ENCODE results near the gene BCL7A.
A peak's percentile ranks its signal among the peaks of the same experiment; 100 is the strongest.

The BCL7A gene

DNA sequence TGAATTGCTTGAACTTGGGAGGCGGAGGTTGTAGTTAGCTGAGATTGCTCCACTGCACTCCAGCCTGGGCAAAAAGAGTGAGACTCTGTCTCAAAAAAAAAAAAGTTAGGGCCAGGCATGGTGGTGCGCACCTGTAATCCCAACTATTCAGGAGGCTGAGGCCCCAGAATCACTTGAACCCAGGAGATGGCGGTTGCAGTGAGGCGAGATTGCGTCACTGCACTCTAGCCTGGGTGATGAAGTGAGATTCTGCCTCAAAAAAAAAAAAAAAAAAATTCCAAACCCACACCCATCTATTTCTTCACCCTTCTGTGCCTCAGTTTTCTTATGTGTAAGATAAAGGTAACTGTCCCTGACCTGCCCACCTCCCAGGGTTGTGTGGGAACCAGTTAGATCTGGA lies 45.9 kb downstream of the BCL7A start:
- TF ChIP-seq, protein P1, sequence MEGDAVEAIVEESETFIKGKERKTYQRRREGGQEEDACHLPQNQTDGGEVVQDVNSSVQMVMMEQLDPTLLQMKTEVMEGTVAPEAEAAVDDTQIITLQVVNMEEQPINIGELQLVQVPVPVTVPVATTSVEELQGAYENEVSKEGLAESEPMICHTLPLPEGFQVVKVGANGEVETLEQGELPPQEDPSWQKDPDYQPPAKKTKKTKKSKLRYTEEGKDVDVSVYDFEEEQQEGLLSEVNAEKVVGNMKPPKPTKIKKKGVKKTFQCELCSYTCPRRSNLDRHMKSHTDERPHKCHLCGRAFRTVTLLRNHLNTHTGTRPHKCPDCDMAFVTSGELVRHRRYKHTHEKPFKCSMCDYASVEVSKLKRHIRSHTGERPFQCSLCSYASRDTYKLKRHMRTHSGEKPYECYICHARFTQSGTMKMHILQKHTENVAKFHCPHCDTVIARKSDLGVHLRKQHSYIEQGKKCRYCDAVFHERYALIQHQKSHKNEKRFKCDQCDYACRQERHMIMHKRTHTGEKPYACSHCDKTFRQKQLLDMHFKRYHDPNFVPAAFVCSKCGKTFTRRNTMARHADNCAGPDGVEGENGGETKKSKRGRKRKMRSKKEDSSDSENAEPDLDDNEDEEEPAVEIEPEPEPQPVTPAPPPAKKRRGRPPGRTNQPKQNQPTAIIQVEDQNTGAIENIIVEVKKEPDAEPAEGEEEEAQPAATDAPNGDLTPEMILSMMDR (IDR thresholded peaks at IDR 0.05; ENCODE audit: low read depth, low read length) = no peak
- H3K4me3 ChIP-seq (replicated peaks in 1 of 2; ENCODE audit: low read depth in 2 of 2, low read length in 2 of 2) = no peak overlapping the region

DNA sequence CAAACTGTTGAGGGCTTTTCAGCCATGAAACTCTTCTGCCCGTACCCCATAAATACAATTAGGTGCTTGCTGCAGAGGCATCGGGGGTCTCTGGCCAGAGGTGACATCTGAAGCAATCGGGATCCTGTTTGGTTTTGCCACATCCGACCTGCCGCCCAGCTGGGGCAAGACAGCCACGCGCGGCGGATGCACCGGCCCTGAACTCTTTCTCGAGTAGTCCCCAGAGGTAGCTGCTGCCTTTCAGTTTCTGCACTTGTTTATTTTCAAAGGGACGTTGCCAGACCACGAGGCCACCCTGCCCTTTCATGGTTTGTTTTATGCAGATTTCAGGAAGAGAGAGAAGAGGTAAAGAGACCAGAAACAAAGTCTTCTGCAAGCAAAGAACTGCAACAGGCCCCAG lies 46.3 kb downstream of the BCL7A start:
- TF ChIP-seq, protein P1 (IDR thresholded peaks at IDR 0.05; ENCODE audit: low read depth, low read length) = no peak
- DNase-seq (ENCODE audit: low read depth in 2 of 2) = peak; percentile 27 to 65
- H3K4me3 ChIP-seq (replicated peaks in 1 of 2; ENCODE audit: low read depth in 2 of 2, low read length in 2 of 2) = no peak overlapping the region

More for the DNA sequence above, 45.9 kb downstream of the BCL7A start:
- no peak for DNase-seq (ENCODE audit: low read depth in 2 of 2)

DNA sequence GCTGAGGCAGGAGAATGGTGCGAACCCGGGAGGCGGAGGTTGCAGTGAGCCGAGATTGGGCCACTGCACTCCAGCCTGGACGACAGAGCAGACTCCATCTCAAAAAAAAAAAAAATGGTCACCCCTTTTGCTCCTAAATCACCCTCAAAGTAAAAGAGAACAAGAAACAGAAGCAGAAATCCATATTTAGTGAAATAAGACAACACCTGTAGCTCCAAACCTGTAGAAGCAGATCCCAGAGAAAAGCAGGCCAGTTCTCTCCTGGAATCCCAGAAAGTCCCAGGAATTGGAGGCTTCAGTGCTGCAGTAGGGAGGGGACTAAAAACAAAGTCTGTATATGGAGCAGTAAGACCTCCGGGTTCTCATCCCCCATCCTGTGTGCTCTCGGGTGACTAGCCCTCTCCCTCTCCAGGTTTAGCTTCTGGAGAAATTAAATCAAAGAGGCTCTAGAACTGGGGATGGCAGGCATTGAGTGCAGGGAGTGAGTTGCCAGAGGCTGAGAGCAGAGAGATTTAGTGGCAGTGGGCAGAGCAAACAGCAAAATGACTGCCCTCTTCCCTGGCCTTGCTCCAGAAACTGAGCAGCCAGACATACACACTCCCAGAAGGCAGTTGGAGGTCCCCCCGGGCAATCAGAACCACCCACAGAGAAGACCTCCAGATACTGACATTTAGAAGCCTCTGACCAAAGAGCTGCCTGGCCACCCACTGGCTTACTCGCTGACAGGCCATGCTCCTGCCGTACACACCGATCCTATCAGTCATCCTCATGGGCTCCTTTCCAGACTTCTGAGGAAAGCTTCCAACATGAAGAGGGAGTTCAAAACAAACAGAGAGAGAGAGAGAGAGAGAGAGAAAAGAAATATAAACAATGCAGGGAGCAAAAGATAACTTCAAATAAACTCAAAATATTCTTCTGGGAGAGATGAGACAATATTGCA lies 50.6 kb downstream of the BCL7A start:
- DNase-seq (ENCODE audit: low read depth in 2 of 2) = peak; percentile 95 to 99
- H3K4me3 ChIP-seq (replicated peaks in 1 of 2; ENCODE audit: low read depth in 2 of 2, low read length in 2 of 2) = no peak overlapping the region
- TF ChIP-seq, protein P1 (IDR thresholded peaks at IDR 0.05; ENCODE audit: low read depth, low read length) = no peak

DNA sequence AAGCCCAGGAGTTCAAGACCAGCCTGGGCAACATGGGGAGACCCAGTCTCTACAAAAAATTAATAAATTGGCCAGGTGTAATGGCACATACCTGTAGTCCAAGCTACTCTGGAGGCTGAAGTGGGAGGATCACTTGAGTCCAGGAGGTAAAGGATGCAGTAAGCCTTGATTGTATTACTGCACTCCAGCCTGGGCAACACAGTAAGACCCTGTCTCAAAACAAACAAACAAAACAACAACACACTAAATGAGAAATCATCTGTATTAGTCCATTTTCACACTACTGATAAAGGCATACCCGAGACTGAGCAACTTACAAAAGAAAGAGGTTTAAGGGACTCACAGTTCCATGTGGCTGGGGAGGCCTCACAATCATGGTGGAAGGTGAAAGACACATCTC lies 52.1 kb downstream of the BCL7A start:
- no peak overlapping the region for H3K4me3 ChIP-seq (replicated peaks in 1 of 2; ENCODE audit: low read depth in 2 of 2, low read length in 2 of 2)
- no peak for DNase-seq (ENCODE audit: low read depth in 2 of 2)
- TF ChIP-seq, protein P1 (IDR thresholded peaks at IDR 0.05; ENCODE audit: low read depth, low read length) = no peak

DNA sequence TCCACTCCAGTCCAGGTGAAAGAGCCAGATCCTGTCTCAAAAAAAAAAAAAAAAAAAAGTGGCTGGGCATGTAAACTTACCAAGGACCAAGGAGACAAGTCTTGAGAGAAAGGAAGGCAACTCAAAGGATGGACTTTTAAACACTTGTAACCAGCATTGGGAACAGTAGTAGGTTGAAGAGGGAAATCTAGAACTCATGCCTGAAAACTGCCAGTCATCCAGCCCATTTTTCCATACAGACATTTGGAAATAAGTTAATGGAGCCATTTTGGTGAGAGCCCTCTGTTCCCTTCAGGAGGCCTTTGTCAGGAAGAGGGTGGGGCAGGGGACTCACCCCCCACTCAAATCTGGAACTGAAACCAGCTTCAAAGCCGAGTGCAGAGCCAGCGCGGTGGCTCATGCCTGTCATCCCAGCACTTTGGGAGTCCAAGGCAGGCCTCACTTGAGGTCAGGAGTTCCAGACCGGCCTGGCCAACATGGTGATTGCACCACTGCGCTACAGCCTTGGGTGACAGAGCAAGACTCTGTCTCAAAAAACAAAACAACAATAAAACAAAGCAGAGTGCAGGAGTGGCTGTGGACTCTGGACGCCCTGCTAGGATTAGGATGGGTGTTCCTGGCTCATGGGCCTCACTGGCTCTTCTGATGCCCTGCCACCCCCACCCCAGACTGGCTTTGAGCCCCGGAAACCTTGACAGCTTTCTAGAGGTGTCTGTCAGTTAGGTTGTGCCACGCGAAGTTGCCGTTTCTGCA lies 55.2 kb downstream of the BCL7A start:
- TF ChIP-seq, protein P1 (IDR thresholded peaks at IDR 0.05; ENCODE audit: low read depth, low read length) = no peak
- DNase-seq (ENCODE audit: low read depth in 2 of 2) = no peak
- no peak overlapping the region for H3K4me3 ChIP-seq (replicated peaks in 1 of 2; ENCODE audit: low read depth in 2 of 2, low read length in 2 of 2)

DNA sequence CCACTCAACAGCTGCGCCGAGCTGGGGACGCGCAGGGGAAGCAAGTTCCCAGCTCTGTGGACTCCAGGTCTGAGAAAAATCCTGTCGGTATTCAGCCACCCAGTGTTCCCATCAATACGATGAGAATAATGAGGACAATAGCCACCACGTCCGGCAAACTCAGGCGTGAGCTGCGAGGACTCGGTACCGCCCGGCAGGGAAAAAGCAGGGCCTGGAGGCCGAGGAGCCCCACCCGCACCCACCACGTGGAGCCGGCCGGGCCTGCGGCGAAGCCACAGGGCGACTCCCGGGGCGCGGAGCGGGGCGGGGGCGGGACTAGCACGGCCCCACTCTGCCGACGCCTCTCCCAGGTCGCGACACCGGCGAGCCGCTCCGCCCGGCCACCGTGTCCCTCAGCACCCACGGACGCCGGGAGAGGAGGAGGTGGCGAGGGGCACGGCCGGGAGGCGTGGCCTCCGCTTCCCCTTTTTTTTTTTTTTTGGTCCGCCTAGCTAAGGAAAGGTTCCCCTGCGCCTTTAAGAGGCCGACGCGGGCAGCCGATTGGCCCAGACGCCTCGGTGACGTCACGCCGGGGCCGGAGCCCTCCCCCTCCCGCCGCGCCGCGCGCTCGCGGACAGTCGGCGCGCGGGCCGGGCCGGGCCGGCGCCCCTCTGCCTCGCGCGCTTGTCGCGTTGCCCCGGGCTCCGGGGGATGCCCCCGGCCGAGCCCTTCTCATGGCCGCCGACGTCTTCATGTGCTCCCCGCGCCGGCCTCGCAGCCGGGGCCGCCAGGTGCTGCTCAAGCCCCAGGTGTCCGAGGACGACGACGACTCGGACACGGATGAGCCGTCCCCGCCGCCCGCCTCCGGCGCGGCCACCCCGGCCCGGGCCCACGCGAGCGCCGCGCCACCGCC lies 56.7 kb downstream of the BCL7A start, which contains the start of gene MLXIP:
Gene MLXIP, plus strand, starts transcription at position 616 of the 892 bp plus-strand sequence. Its CDS starts 98 bp downstream, at position 714.
- TF ChIP-seq, protein P1 (IDR thresholded peaks at IDR 0.05; ENCODE audit: low read depth, low read length) = no peak
- DNase-seq (ENCODE audit: low read depth in 2 of 2) = peak; percentile 95
- peak within 1 kb of the TSS; percentile 90 to 92 for H3K4me3 ChIP-seq (replicated peaks in 1 of 2; ENCODE audit: low read depth in 2 of 2, low read length in 2 of 2)

Measured in cardiac fibroblast (primary cell).